GM12874 (cell line): Measurements from ENCODE around the gene RNF20.

Experiments
- TF ChIP-seq, protein P1 (sequence below): IDR thresholded peaks from 2 replicates; pipeline ENCODE4 v1.5.1; 2011; ENCODE audit warnings: low read depth, mild to moderate bottlenecking, control low read depth, low read length, moderate library complexity; ENCODE audit not compliant: insufficient read depth

The RNF20 gene

DNA sequence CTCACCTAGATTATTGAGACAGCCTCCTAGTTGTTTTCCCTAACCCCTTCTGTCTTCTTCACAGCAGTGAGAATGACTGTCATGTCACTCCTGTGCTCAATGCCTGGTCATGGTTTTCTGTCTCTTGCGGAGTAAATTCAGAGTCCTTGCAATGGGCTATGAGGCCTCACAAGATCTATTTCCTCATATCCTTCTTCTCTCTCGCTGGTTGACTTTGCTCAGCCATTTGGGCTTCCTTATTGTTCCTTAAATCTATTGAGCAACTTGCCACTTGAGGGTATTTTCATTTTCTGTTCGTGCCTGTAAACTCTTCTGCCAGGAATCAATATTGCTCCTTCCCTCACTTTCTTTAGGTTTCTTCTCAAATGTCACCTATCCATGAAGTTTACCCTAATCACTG lies 52.1 kb downstream of the RNF20 start:
- TF ChIP-seq, protein P1, sequence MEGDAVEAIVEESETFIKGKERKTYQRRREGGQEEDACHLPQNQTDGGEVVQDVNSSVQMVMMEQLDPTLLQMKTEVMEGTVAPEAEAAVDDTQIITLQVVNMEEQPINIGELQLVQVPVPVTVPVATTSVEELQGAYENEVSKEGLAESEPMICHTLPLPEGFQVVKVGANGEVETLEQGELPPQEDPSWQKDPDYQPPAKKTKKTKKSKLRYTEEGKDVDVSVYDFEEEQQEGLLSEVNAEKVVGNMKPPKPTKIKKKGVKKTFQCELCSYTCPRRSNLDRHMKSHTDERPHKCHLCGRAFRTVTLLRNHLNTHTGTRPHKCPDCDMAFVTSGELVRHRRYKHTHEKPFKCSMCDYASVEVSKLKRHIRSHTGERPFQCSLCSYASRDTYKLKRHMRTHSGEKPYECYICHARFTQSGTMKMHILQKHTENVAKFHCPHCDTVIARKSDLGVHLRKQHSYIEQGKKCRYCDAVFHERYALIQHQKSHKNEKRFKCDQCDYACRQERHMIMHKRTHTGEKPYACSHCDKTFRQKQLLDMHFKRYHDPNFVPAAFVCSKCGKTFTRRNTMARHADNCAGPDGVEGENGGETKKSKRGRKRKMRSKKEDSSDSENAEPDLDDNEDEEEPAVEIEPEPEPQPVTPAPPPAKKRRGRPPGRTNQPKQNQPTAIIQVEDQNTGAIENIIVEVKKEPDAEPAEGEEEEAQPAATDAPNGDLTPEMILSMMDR = no peak

DNA sequence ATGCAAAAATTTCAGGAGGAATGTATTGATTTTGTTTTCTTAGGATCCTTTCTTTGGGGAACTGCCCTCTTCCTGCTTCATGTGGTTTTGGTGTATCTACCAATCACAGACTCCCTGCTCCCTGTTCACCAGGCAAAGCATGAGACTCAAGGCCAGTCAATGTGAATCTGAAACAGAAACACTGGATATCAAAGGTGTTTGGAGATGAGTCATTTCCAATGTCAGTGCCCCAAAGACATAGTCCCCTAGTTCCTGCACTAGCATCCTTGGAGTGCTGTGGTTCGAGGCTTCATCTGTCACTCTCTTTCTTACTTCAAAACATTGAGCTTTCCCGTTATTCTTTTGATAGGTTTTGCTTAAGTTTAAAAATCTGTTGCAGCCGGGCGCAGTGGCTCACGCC lies 53.0 kb downstream of the RNF20 start:
- TF ChIP-seq, protein P1 = no peak

DNA sequence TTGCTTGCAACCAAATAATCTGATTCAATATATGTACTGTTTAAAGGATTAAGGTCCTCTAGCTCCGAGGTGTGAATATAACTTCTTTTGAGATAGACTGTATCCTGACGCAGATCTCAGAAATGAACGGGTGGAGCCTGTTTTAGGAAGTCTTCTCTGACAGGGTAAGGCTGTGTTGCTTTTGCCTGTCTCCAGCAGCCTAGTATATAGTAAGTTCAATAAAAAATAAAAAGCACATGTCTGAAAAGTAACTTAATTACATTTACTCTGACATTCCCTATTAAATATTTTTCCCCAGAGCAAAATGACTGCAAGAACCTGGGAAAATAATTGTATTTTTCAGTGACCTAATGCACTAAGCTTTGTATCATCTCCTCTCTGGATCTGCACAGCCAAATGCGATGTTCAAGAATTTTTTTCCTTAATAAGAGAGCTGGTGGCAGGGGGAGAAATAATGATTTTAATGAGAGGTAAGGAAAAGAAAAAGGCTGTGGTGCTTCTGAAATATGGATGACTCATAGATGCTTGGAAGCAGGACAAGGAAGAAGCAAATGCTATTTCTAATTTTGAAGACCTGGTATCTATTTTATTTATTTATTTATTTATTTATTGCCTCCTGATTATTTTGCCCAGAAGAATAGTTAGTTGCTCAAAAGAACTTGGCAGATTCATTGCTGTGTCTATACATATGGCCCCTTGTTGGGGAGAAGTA lies 53.8 kb downstream of the RNF20 start:
- TF ChIP-seq, protein P1 = no peak

DNA sequence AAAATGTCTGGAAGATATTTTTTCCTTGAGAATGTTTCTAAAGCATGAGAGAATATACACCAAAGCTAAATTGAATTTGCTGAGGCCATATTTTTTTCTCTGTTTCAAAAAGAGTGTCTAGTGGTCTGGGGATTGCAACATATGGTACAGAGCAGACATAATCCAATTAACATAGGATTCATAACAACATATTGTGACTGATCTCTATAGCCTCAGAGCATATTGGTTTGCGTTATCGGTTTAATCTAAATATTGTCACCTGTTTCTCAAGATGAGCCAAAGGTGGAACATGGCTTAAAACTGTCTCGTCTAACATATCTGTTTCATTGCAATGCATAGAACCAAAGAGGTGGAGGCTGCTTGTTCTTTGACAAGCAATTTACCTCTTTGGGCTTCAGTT lies 57.2 kb downstream of the RNF20 start:
- TF ChIP-seq, protein P1 = no peak

DNA sequence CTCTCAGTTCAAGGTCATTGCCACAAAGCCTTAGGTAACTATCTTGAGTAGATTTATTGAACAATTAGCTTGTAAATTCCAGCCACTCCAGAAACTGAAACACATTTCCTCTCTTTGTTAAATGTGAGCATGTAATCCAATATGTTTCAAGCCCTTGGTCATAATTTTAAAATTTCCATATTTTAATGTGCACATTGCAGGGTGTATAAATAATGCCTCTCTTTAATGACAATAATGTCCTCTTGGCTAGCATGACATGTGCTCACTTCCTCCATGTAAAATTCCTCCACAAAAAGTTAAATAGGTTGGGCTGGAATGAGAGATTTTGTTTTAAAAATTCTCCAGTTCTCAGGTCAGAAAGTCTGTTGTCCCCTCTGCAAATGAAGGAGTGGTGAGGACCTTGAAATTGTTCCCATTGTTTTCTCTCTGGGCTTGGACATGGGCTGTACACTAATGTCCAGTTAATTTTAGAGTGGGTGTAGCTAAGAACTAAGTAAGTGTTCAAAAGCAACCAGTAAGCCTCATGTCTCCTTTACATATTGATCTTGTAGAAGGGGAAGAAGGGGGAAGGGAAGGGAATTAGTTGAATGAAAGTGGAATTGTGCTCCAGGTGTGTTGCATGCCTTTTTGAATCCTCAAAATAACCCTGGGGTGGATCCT lies 58.3 kb downstream of the RNF20 start:
- TF ChIP-seq, protein P1 = no peak

DNA sequence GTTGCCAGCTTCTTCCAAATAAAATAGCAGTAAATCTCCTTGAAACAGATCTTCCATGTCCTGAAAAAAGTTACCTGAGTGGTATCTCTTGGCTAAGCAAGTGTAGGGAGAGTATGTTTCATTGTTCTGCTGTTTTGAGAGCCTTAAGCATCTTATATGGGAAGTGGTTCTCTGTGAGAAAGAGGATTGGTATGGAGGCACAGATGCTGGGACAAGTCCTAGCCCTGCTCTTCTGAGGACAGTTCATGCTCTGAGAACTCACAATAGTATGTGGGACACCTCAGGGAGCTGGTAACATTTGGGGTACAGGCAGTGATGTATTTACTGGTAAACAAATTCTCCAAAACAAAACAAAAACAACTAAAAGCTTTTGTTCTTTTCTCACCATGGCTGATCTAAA lies 59.1 kb downstream of the RNF20 start:
- TF ChIP-seq, protein P1 = no peak

DNA sequence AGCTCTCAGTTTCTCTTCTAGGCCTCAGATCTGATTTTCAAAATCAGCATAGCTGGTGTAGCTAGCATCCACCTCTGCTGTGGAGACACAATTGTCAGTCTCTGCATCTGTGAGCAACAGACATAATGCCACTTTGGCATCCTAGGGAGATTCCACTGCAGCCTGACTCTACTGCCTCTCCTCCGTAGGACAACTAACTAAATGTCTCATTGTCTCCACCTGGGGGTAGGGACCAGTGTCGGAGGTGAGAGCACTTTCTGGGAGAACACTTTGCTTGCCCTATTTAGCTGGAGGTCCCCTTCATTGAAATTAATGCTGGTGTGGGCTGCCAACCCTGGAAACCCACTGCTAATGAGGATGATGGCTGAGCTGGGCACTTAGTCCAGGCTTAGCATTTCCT lies 59.7 kb downstream of the RNF20 start:
- TF ChIP-seq, protein P1 = no peak
